GM12874 (cell line): ENCODE data around the gene NEU2.
A peak's percentile ranks its signal among the peaks of the same experiment; 100 is the strongest.

Experiments
- CTCF ChIP-seq: IDR thresholded peaks from 2 replicates; pipeline ENCODE4 v1.5.1; 2011; ENCODE audit warnings: low read depth, mild to moderate bottlenecking, control low read depth, low read length, moderate library complexity; ENCODE audit not compliant: insufficient read depth

Gene NEU2

GRCh38 chr2:233056961-233057605 is 24.6 kb downstream of the NEU2 start:
- TF ChIP-seq CTCF: no peak

- TF ChIP-seq CTCF: no peak
Observed at GRCh38 chr2:233058717-233059546, 26.5 kb downstream of the NEU2 start.

GRCh38 chr2:233059547-233059796 is 27.0 kb downstream of the NEU2 start:
- 0 out of 2 replicates have a peak, but pooled peaks have one; percentile 26 for TF ChIP-seq CTCF

- 0 out of 2 replicates have a peak, but pooled peaks have one; percentile 21 for TF ChIP-seq CTCF
Observed at GRCh38 chr2:233059797-233060500, 27.5 kb downstream of the NEU2 start, which contains the start of gene INPP5D. Gene INPP5D (plus strand): TSS chr2:233060342. CDS start chr2:233060479, 137 bp downstream.

- no peak for TF ChIP-seq CTCF
Observed at GRCh38 chr2:233060501-233060979, 28.1 kb downstream of the NEU2 start.

- no peak for TF ChIP-seq CTCF
Observed at GRCh38 chr2:233060980-233061590, 28.6 kb downstream of the NEU2 start.
